Femur (tissue), 1 donor: ENCODE data around the gene RBM5.

Experiments used
- DNase-seq: peaks from one replicate; pipeline ENCODE4 v3.0.0-alpha.2; 2017

RBM5 gene

GRCh38 chr3:50163572-50164455, 75.1 kb downstream of the RBM5 start:
- peak; percentile 89 for DNase-seq

GRCh38 chr3:50164481-50164880, 75.8 kb downstream of the RBM5 start:
- DNase-seq, result no peak

- peak; percentile 82 for DNase-seq
Observed at GRCh38 chr3:50164984-50165909, 76.5 kb downstream of the RBM5 start.

GRCh38 chr3:50165910-50166538, 77.3 kb downstream of the RBM5 start:
- peak; percentile 64 for DNase-seq

GRCh38 chr3:50166620-50167019, 77.9 kb downstream of the RBM5 start:
- no peak for DNase-seq

- DNase-seq, result no peak
Observed at GRCh38 chr3:50167069-50167840, 78.5 kb downstream of the RBM5 start.

- no peak for DNase-seq
Observed at GRCh38 chr3:50167841-50168209, 79.1 kb downstream of the RBM5 start.

GRCh38 chr3:50168388-50168787, 79.7 kb downstream of the RBM5 start:
- DNase-seq, result no peak
